DOHH2 (cell line): Measurements from ENCODE around the gene ZNF74.
"Not testable (repeated sequence)": the region's sequence is repeated elsewhere in the genome, so short reads cannot be mapped to it uniquely, and the experiment has no call there.

Experiments used
- H3F3A ChIP-seq: fragments of 200-600 bp; sonication (generic), shearing (Covaris generic); 2 replicates; pipeline ENCODE4 v1.6.0; 2016; ENCODE audit warnings: antibody characterized with exemption, mild to moderate bottlenecking; ENCODE audit not compliant: control insufficient read depth, insufficient read depth
- H3K27ac ChIP-seq: fragments of 200-600 bp; sonication (generic); 2 replicates; pipeline ENCODE4 v1.5.1; 2014; ENCODE audit warnings: low read depth, mild to moderate bottlenecking, low read length, moderate library complexity
- H3K27me3 ChIP-seq: fragments of 200-600 bp; sonication (generic); 2 replicates; pipeline ENCODE4 v1.6.1; 2014; ENCODE audit warnings: mild to moderate bottlenecking, low read length, mixed read lengths; ENCODE audit not compliant: control insufficient read depth
- H3K36me3 ChIP-seq: fragments of 200-600 bp; sonication (generic); 2 replicates; pipeline ENCODE4 v1.6.1; 2014; ENCODE audit warnings: mild to moderate bottlenecking, low read length, moderate library complexity, mixed read lengths; ENCODE audit not compliant: control insufficient read depth
- H3K4me1 ChIP-seq: fragments of 200-600 bp; sonication (generic); 2 replicates; pipeline ENCODE4 v1.6.1; 2014; ENCODE audit warnings: mild to moderate bottlenecking, low read length, mixed read lengths; ENCODE audit not compliant: control insufficient read depth
- H3K4me2 ChIP-seq: fragments of 200-600 bp; sonication (generic); 2 replicates; pipeline ENCODE4 v1.6.0; 2014; ENCODE audit warnings: mild to moderate bottlenecking, low read length, moderate library complexity
- H3K4me3 ChIP-seq: fragments of 200-600 bp; sonication (generic); 2 replicates; pipeline ENCODE4 v1.5.1; 2014; ENCODE audit warnings: mild to moderate bottlenecking, low read length, mixed read lengths
- H3K79me2 ChIP-seq: fragments of 200-600 bp; sonication (generic); 2 replicates; pipeline ENCODE4 v1.6.1; 2014; ENCODE audit warnings: mild to moderate bottlenecking, low read length, mixed read lengths; ENCODE audit not compliant: control insufficient read depth
- H3K9me2 ChIP-seq: fragments of 200-600 bp; sonication (generic); replicated peaks from 2 replicates; pipeline ENCODE4 v1.6.1; 2014; ENCODE audit warnings: mild to moderate bottlenecking, low read length, mixed read lengths; ENCODE audit not compliant: control insufficient read depth
- H3K9me3 ChIP-seq: fragments of 200-600 bp; sonication (generic); 2 replicates; pipeline ENCODE4 v1.6.1; 2014; ENCODE audit warnings: antibody characterized with exemption, low read length, mixed read lengths; ENCODE audit not compliant: control insufficient read depth, insufficient read depth
- H4K20me1 ChIP-seq: fragments of 200-600 bp; sonication (generic); 2 replicates; pipeline ENCODE4 v1.6.0; 2014; ENCODE audit warnings: low read depth, mild to moderate bottlenecking, antibody characterized with exemption, low read length, moderate library complexity; ENCODE audit not compliant: control insufficient read depth, insufficient read depth
- EZH2phosphoT487 ChIP-seq: fragments of 200-600 bp; sonication (generic); IDR thresholded peaks from 2 replicates; pipeline ENCODE4 v1.6.1; 2017; ENCODE audit warnings: borderline replicate concordance, mild to moderate bottlenecking, antibody characterized with exemption, low read length, moderate library complexity, mixed read lengths
- TF ChIP-seq, protein P1 (sequence below): fragments of 200-600 bp; sonication (generic); IDR thresholded peaks from one replicate; pipeline ENCODE4 v1.5.1; 2014; ENCODE audit warnings: antibody characterized with exemption, mild to moderate bottlenecking, low read depth, low read length; ENCODE audit not compliant: poor library complexity, severe bottlenecking

The ZNF74 gene

DNA sequence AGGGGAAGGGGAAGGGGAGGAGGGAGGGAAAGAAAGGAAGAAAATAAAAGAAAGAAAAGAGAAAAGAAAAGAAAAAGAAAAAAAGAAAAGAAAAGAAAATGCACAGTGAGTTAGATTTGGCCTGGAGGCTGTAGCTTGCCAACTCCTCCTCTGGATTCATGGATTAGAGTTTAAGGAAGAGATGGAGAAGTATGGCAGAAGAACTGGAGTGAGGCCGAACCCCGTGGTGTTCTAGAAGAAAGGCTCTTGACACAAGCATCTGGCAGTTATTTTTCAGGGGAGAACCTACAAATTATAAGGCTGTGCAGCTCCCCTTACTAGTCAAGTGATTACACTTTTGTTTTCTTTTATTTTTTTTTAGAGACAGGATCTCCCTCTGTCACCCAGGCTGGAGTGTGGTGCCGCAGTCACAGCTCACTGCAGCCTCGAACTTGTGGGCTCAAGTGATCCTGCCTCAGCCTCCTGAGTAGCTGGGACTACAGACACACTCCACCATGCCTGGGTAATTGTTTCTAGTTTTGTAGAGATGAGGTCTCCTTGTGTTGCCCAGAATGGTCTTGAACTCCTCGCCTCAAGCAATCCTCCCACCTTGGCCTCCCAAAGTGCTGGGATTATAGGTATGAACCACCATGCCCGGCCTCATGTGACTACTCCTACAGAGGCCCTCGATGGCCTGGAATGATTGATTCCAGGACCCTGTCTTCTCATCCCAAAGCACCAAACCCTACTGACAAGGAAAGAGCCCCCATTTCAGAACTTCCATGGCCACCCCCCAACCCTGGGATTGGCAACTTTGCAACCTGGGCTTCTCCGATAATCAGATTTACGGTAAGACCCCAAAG, 19.5 kb downstream of the ZNF74 start:
- Histone ChIP-seq H3K4me2 (no peak overlapping the region), H3F3A (no peaks in the 10 kb centered on the region), H3K9me2 (no peaks in the 10 kb centered on the region), H3K27me3 (no peaks in the 10 kb centered on the region), H4K20me1 (no peaks in the 10 kb centered on the region), H3K4me1 (peaks cover 3% of the 10 kb centered on the region; the same call in 1 of the 2 replicates), H3K4me3 (no peak overlapping the region), H3K27ac (no peak overlapping the region), H3K36me3 (no peaks in the 10 kb centered on the region), H3K9me3 (no peaks in the 10 kb centered on the region), H3K79me2 (no peaks in the 10 kb centered on the region)
- TF ChIP-seq, protein P1, sequence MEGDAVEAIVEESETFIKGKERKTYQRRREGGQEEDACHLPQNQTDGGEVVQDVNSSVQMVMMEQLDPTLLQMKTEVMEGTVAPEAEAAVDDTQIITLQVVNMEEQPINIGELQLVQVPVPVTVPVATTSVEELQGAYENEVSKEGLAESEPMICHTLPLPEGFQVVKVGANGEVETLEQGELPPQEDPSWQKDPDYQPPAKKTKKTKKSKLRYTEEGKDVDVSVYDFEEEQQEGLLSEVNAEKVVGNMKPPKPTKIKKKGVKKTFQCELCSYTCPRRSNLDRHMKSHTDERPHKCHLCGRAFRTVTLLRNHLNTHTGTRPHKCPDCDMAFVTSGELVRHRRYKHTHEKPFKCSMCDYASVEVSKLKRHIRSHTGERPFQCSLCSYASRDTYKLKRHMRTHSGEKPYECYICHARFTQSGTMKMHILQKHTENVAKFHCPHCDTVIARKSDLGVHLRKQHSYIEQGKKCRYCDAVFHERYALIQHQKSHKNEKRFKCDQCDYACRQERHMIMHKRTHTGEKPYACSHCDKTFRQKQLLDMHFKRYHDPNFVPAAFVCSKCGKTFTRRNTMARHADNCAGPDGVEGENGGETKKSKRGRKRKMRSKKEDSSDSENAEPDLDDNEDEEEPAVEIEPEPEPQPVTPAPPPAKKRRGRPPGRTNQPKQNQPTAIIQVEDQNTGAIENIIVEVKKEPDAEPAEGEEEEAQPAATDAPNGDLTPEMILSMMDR: no peak
- TF ChIP-seq EZH2phosphoT487: no peak

GRCh38 chr22:20414059-20414440, 20.1 kb downstream of the ZNF74 start:
- Histone ChIP-seq H3K79me2 (no peaks in the 10 kb centered on the region), H3K9me3 (no peaks in the 10 kb centered on the region), H3K4me2 (no peak overlapping the region), H3F3A (no peaks in the 10 kb centered on the region), H3K9me2 (no peaks in the 10 kb centered on the region), H3K27ac (no peak overlapping the region), H3K4me1 (peaks cover 3% of the 10 kb centered on the region; the same call in 1 of the 2 replicates), H4K20me1 (no peaks in the 10 kb centered on the region), H3K27me3 (no peaks in the 10 kb centered on the region), H3K4me3 (no peak overlapping the region), H3K36me3 (no peaks in the 10 kb centered on the region)
- no peak for TF ChIP-seq EZH2phosphoT487
- TF ChIP-seq, protein P1: no peak

DNA sequence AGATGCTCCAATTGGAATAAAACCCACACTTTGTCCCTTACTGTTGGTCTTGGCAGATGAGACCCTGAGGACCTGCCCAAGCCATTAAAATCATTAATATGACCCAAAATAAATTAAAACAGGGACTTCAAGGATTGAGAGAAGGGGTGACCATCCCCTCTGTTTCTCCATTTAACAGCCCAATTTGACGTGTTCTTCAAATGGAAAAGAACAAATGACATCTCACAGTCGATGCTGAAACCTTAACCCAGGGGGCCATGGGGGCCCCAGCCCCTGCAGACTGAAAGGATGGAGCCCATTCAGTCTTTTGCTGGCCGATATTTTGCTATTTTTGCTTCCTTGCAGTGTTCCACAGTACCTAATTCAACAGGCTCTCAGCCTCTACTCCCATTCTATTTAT, 20.5 kb downstream of the ZNF74 start:
- no peak overlapping the region for H3K27ac ChIP-seq
- no peaks in the 10 kb centered on the region for H3K36me3 ChIP-seq
- no peaks in the 10 kb centered on the region for H3F3A ChIP-seq
- H3K4me2 ChIP-seq: no peak overlapping the region
- no peak overlapping the region for H3K4me3 ChIP-seq
- H3K79me2 ChIP-seq: no peaks in the 10 kb centered on the region
- TF ChIP-seq, protein P1: no peak
- TF ChIP-seq EZH2phosphoT487: no peak
- H3K4me1 ChIP-seq: peaks cover 3% of the 10 kb centered on the region; the same call in 1 of the 2 replicates
- no peaks in the 10 kb centered on the region for H3K9me2 ChIP-seq
- no peaks in the 10 kb centered on the region for H3K27me3 ChIP-seq
- H4K20me1 ChIP-seq: no peaks in the 10 kb centered on the region
- no peaks in the 10 kb centered on the region for H3K9me3 ChIP-seq

- H3K79me2 ChIP-seq, H3K9me3 ChIP-seq, H3K4me2 ChIP-seq, H3K9me2 ChIP-seq, H3F3A ChIP-seq, H4K20me1 ChIP-seq, H3K27ac ChIP-seq, H3K4me1 ChIP-seq, H3K4me3 ChIP-seq, H3K36me3 ChIP-seq, H3K27me3 ChIP-seq: not testable (repeated sequence)
Observed at GRCh38 chr22:20415241-20415640, 21.3 kb downstream of the ZNF74 start.

- H3K79me2 ChIP-seq, H3K27me3 ChIP-seq, H3K9me3 ChIP-seq, H3K4me1 ChIP-seq, H3K4me2 ChIP-seq, H3F3A ChIP-seq, H3K27ac ChIP-seq, H4K20me1 ChIP-seq, H3K4me3 ChIP-seq, H3K9me2 ChIP-seq, H3K36me3 ChIP-seq: not testable (repeated sequence)
Observed at GRCh38 chr22:20415699-20416098, 21.7 kb downstream of the ZNF74 start.
